Liver (tissue), 9 donors: ENCODE results near the gene CCDC80. TPM values are rescaled to one million over a fixed set of nuclear protein-coding genes. Genes with fewer than 3 reads are reported as not detected.

ENCODE experiments used
- DNase-seq: peaks from one replicate; pipeline ENCODE4 v3.0.0-alpha.2; 2017; ENCODE audit warnings: low spot score
- H3K27ac ChIP-seq, 2 donors: one replicate each; pipeline ENCODE4 v1.7.0; 2013; ENCODE audit warnings: inconsistent platforms in 2 of 2, low read length in 2 of 2, control low read depth in 1 of 2, low read depth in 1 of 2, mild to moderate bottlenecking in 1 of 2
- H3K27me3 ChIP-seq, 4 donors: one replicate each; pipeline versions ENCODE4 v1.6.1 to v1.7.0; 2013; ENCODE audit warnings: low read length in 3 of 4, inconsistent platforms in 1 of 4, mild to moderate bottlenecking in 1 of 4, moderate library complexity in 1 of 4; ENCODE audit not compliant: control insufficient read depth in 4 of 4, insufficient read depth in 4 of 4
- H3K36me3 ChIP-seq, 4 donors: one replicate each; pipeline versions ENCODE4 v1.6.1 to v1.7.0; 2013; ENCODE audit warnings: low read length in 3 of 4, mild to moderate bottlenecking in 3 of 4, low read depth in 1 of 4, moderate library complexity in 1 of 4; ENCODE audit not compliant: control insufficient read depth in 4 of 4, insufficient read depth in 3 of 4
- H3K4me1 ChIP-seq, 4 donors: one replicate each; pipeline versions ENCODE4 v1.6.1 to v1.7.0; 2013; ENCODE audit warnings: low read length in 3 of 4, mild to moderate bottlenecking in 3 of 4, moderate library complexity in 1 of 4; ENCODE audit not compliant: control insufficient read depth in 4 of 4, insufficient read depth in 4 of 4
- H3K4me3 ChIP-seq, 3 donors: one replicate each; pipeline versions ENCODE4 v1.6.1 to v1.7.0; 2013; ENCODE audit warnings: low read length in 3 of 3, control low read depth in 1 of 3, low read depth in 1 of 3, mild to moderate bottlenecking in 1 of 3
- H3K9ac ChIP-seq, 2 donors: one replicate each; pipeline ENCODE4 v1.7.0; 2013; ENCODE audit warnings: low read length in 2 of 2, mild to moderate bottlenecking in 2 of 2, moderate library complexity in 2 of 2, control low read depth in 1 of 2, low read depth in 1 of 2
- H3K9me3 ChIP-seq, 4 donors: one replicate each; pipeline versions ENCODE4 v1.6.1 to v1.7.0; 2013; ENCODE audit warnings: low read length in 3 of 4; ENCODE audit not compliant: control insufficient read depth in 4 of 4
- ATF3 ChIP-seq: IDR thresholded peaks from 2 replicates; pipeline ENCODE4 v1.6.1; 2016; ENCODE audit warnings: antibody characterized with exemption
- CTCF ChIP-seq: fragments of 150-350 bp; IDR thresholded peaks from 2 replicates; pipeline ENCODE4 v1.5.1; 2017; ENCODE audit warnings: improper control_type of control experiment, low read depth, low read length; ENCODE audit not compliant: missing input control
- FOXA1 ChIP-seq: IDR thresholded peaks from 2 replicates; pipeline ENCODE4 v1.6.1; 2016; ENCODE audit warnings: antibody characterized with exemption
- FOXA2 ChIP-seq: IDR thresholded peaks from 2 replicates; pipeline ENCODE4 v1.6.1; 2016; ENCODE audit warnings: antibody characterized with exemption
- GABPA ChIP-seq, 2 donors: IDR thresholded peaks in 1 of 2; conservative IDR thresholded peaks in 1 of 2; 2 replicates each; pipeline ENCODE4 v1.6.1; 2016; ENCODE audit warnings: antibody characterized with exemption in 2 of 2, mild to moderate bottlenecking in 1 of 2, moderate library complexity in 1 of 2
- HNF4A ChIP-seq, 2 donors: conservative IDR thresholded peaks; 2 replicates each; pipeline ENCODE4 v1.6.1; 2016; ENCODE audit warnings: antibody characterized with exemption in 2 of 2, mild to moderate bottlenecking in 2 of 2
- HNF4G ChIP-seq: IDR thresholded peaks from 2 replicates; pipeline ENCODE4 v1.6.1; 2016; ENCODE audit warnings: antibody characterized with exemption
- JUND ChIP-seq, 2 donors: IDR thresholded peaks; 2 replicates each; pipeline ENCODE4 v1.6.1; 2016; ENCODE audit warnings: antibody characterized with exemption in 2 of 2
- MAX ChIP-seq: IDR thresholded peaks from 2 replicates; pipeline ENCODE4 v1.6.1; 2016; ENCODE audit warnings: antibody characterized with exemption
- NR2F2 ChIP-seq: IDR thresholded peaks from 2 replicates; pipeline ENCODE4 v1.6.1; 2016; ENCODE audit warnings: antibody characterized with exemption
- RAD21 ChIP-seq, 2 donors: IDR thresholded peaks; 2 replicates each; pipeline ENCODE4 v1.6.1; 2016; ENCODE audit warnings: antibody characterized with exemption in 2 of 2, mild to moderate bottlenecking in 2 of 2
- REST ChIP-seq: IDR thresholded peaks from 2 replicates; pipeline ENCODE4 v1.6.1; 2016; ENCODE audit warnings: antibody characterized with exemption, mild to moderate bottlenecking
- RXRA ChIP-seq, 2 donors: IDR thresholded peaks; 2 replicates each; pipeline ENCODE4 v1.6.1; 2017 to 2018; ENCODE audit warnings: antibody characterized with exemption in 2 of 2, mild to moderate bottlenecking in 1 of 2
- SP1 ChIP-seq: IDR thresholded peaks from 2 replicates; pipeline ENCODE4 v1.6.1; 2018; ENCODE audit warnings: antibody characterized with exemption, mild to moderate bottlenecking
- TAF1 ChIP-seq: conservative IDR thresholded peaks from 2 replicates; pipeline ENCODE4 v1.6.1; 2016; ENCODE audit warnings: antibody characterized with exemption, mild to moderate bottlenecking
- YY1 ChIP-seq: IDR thresholded peaks from 2 replicates; pipeline ENCODE4 v1.6.1; 2016; ENCODE audit warnings: antibody characterized with exemption, mild to moderate bottlenecking
- ZBTB33 ChIP-seq: IDR thresholded peaks from 2 replicates; pipeline ENCODE4 v1.6.1; 2016; ENCODE audit warnings: antibody characterized with exemption
- WGBS: extraction: QIAGEN DNeasy Blood & Tissue Kit; methylation state at CpG from one replicate; pipeline ENCODE4 v1.1.7; 2013; 5-methylcytosine and 5-hydroxymethylcytosine counted together
- polyA plus RNA-seq, 2 donors: library from polyadenylated mRNA; stranded (reverse) in 1 of 2; unstranded in 1 of 2; fragments of 200-250 nt in 1 of 2; fragments of >200 nt in 1 of 2; fragmentation: Nextera tagmentation in 1 of 2; extraction: Ambion mirVana in 1 of 2; gene quantifications; one replicate each; pipeline versions ENCODE4 v1.2.1 to v1.2.3, GENCODE V29; 2013 to 2015
- total RNA-seq, 2 donors: library from RNA; depleted of rRNA; stranded (reverse); fragments of >200 nt; gene quantifications; one replicate each; pipeline ENCODE4 v1.2.3, GENCODE V29; 2014
- donor health status: healthy.
- donor health status: healthy.
- donor health status: healthy.
- donor health status: healthy.
- donor health status: healthy.

CCDC80 gene
- total and polyA plus RNA-seq, 4 donors = 0.17 to 2.1 (median 1.1) TPM

GRCh38 chr3:112654492-112654891 is 13.5 kb upstream of the CCDC80 start:
- Histone ChIP-seq H3K27me3 (no peaks in the 10 kb centered on the region), H3K4me3 (no peak overlapping the region), H3K9me3 (no peaks in the 10 kb centered on the region), H3K9ac (no peak overlapping the region), H3K36me3 (no peaks in the 10 kb centered on the region), H3K27ac (no peak overlapping the region), H3K4me1 (no peaks in the 10 kb centered on the region)
- DNase-seq = no peak
- no peak for TF ChIP-seq CTCF
- TF ChIP-seq HNF4G = no peak
- TF ChIP-seq GABPA (IDR thresholded peaks at IDR 0.05 in 1 of 2, conservative IDR thresholded peaks at IDR 0.05 in 1 of 2) = no peak
- TF ChIP-seq NR2F2 = no peak
- TF ChIP-seq HNF4A (conservative IDR thresholded peaks at IDR 0.05) = no peak
- no peak for TF ChIP-seq MAX
- no peak for TF ChIP-seq FOXA1
- TF ChIP-seq TAF1 = no peak
- TF ChIP-seq ATF3 = no peak
- no peak for TF ChIP-seq ZBTB33
- TF ChIP-seq SP1 = no peak
- TF ChIP-seq RXRA (IDR thresholded peaks at IDR 0.05) = no peak
- TF ChIP-seq YY1 = no peak
- no peak for TF ChIP-seq JUND (IDR thresholded peaks at IDR 0.05)
- no peak for TF ChIP-seq RAD21 (IDR thresholded peaks at IDR 0.05)
- no peak for TF ChIP-seq REST
- WGBS = 86% methylated on average over 5 of the region's 5 CpGs

DNA sequence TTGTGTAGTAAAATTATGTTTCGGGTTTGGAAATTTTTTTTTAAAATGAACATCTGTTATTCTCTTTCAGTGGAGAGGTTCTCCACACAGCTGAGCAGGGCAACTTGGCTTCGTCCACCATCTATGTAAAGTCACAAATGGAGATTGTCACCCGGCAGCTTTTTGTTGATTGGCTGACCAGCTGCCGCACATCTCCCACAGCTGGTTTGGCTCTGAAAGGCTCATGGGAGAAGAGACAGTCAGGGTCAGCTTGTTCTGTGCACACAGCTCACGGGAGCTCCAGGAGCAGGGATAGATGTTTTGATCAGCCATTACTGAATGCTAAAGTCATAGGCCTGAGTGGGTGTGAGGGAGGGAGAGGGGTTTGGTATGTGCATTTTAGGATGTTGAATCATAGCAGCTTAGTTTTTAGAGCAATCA is 12.9 kb upstream of the CCDC80 start:
- no peaks in the 10 kb centered on the region for H3K27me3 ChIP-seq
- DNase-seq = no peak
- no peaks in the 10 kb centered on the region for H3K4me1 ChIP-seq
- no peak overlapping the region for H3K9ac ChIP-seq
- no peaks in the 10 kb centered on the region for H3K9me3 ChIP-seq
- WGBS = 86% methylated on average over 5 of the region's 5 CpGs
- H3K27ac ChIP-seq = no peak overlapping the region
- TF ChIP-seq JUND (IDR thresholded peaks at IDR 0.05) (no peak), ZBTB33 (no peak), REST (no peak), TAF1 (no peak), SP1 (no peak), GABPA (IDR thresholded peaks at IDR 0.05 in 1 of 2, conservative IDR thresholded peaks at IDR 0.05 in 1 of 2) (no peak), FOXA2 (no peak)
- H3K36me3 ChIP-seq = no peaks in the 10 kb centered on the region
- H3K4me3 ChIP-seq = no peak overlapping the region
